B cell (primary cell): ENCODE results near the gene VLDLR. TPM values are rescaled to one million over a fixed set of nuclear protein-coding genes. Genes with fewer than 3 reads are reported as not detected.

ENCODE experiments used
- ATAC-seq: fragments of 200-7000 bp; cut with Tn5 transposase; one replicate; pipeline ENCODE4 v1.10.0; 2021; ENCODE audit warnings: low read depth, mild to moderate bottlenecking, moderate number of reproducible peaks, moderate library complexity
- CTCF ChIA-PET: fragments of 350-600 bp; sonication (Branson Sonifier 250); formaldehyde crosslinking; loops from one replicate; lab custom pipeline; 2021; ENCODE audit warnings: antibody characterized with exemption, inconsistent platforms; lab: Charles Lee
- POLR2A ChIA-PET: fragments of 350-600 bp; sonication (Branson Sonifier 250); formaldehyde crosslinking; loops from one replicate; lab custom pipeline; 2021; ENCODE audit warnings: antibody characterized with exemption; lab: Charles Lee
- DNase-seq: peaks from one replicate; pipeline ENCODE4 v3.0.0; 2013
- H2AFZ ChIP-seq: 2 replicates; pipeline ENCODE4 v1.6.1; 2012; ENCODE audit warnings: mild to moderate bottlenecking, low read depth, low read length; ENCODE audit not compliant: insufficient read depth, poor library complexity, severe bottlenecking
- H3K27ac ChIP-seq, 2 donors: 1 replicate in 1 of 2; 2 replicates in 1 of 2; pipeline ENCODE4 v1.5.1; 2012 to 2013; ENCODE audit warnings: low read length in 2 of 2, mild to moderate bottlenecking in 2 of 2, moderate library complexity in 1 of 2
- H3K27me3 ChIP-seq, 4 experiments: fragments of 200-600 bp in 1 of 4; sonication (generic) in 1 of 4; replicated peaks in 1 of 4; 1 replicate in 2 of 4; 2 replicates in 2 of 4; pipeline versions ENCODE4 v1.6.1 to v1.7.0; 2013 to 2016; ENCODE audit warnings: low read length in 3 of 4, mild to moderate bottlenecking in 2 of 4, mixed read lengths in 1 of 4, moderate library complexity in 1 of 4; ENCODE audit not compliant: insufficient read depth in 4 of 4, control insufficient read depth in 3 of 4; ENCODE audit errors: control extremely low read depth in 1 of 4
- H3K36me3 ChIP-seq, 2 experiments: replicated peaks in 1 of 2; 1 replicate in 1 of 2; 2 replicates in 1 of 2; pipeline versions ENCODE4 v1.6.1 to v1.7.1; 2013; ENCODE audit warnings: low read length in 1 of 2; ENCODE audit not compliant: insufficient read depth in 2 of 2, control insufficient read depth in 1 of 2; ENCODE audit errors: control extremely low read depth in 1 of 2, extremely low read depth in 1 of 2
- H3K4me1 ChIP-seq, 2 donors: fragments of 200-600 bp in 1 of 2; sonication (generic) in 1 of 2; 1 replicate in 1 of 2; 2 replicates in 1 of 2; pipeline versions ENCODE4 v1.5.1 to v1.6.1; 2013 to 2017; ENCODE audit warnings: low read length in 2 of 2; ENCODE audit not compliant: control insufficient read depth in 2 of 2, insufficient read depth in 2 of 2
- H3K4me2 ChIP-seq: replicated peaks from 2 replicates; pipeline ENCODE3; 2012; ENCODE audit warnings: mild to moderate bottlenecking, low read depth, low read length; ENCODE audit not compliant: poor library complexity, severe bottlenecking
- H3K4me3 ChIP-seq, 5 experiments: fragments of 200-600 bp in 1 of 5; sonication (generic) in 1 of 5; 1 replicate in 3 of 5; 2 replicates in 2 of 5; pipeline versions ENCODE4 v1.5.1 to v1.7.0; 2011 to 2016; ENCODE audit warnings: low read length in 4 of 5, mild to moderate bottlenecking in 4 of 5, low read depth in 2 of 5, control low read depth in 1 of 5, moderate library complexity in 1 of 5; ENCODE audit not compliant: insufficient read depth in 1 of 5; ENCODE audit errors: control extremely low read depth in 1 of 5, extremely low read depth in 1 of 5
- H3K79me2 ChIP-seq: fragments of 200-600 bp; sonication (generic); one replicate; pipeline ENCODE4 v1.6.0; 2016; ENCODE audit warnings: low read length; ENCODE audit not compliant: control insufficient read depth, insufficient read depth
- H3K9ac ChIP-seq: fragments of 200-600 bp; sonication (generic); 2 replicates; pipeline ENCODE4 v1.6.1; 2017; ENCODE audit warnings: mild to moderate bottlenecking, low read length, moderate library complexity
- H3K9me3 ChIP-seq, 3 donors: one replicate each; pipeline versions ENCODE4 v1.6.1 to v1.7.1; 2013; ENCODE audit warnings: low read length in 2 of 3; ENCODE audit not compliant: control insufficient read depth in 2 of 3, insufficient read depth in 1 of 3; ENCODE audit errors: control extremely low read depth in 1 of 3
- H4K20me1 ChIP-seq: 2 replicates; pipeline ENCODE4 v1.6.0; 2012; ENCODE audit warnings: mild to moderate bottlenecking, low read length; ENCODE audit not compliant: insufficient read depth, control insufficient read depth, poor library complexity, severe bottlenecking
- H3K27ac Mint-ChIP-seq: one replicate; pipeline ENCODE4 v1.8.0; 2021; ENCODE audit warnings: mixed read lengths
- H3K27me3 Mint-ChIP-seq: one replicate; pipeline ENCODE4 v1.8.0; 2021; ENCODE audit warnings: mixed read lengths
- H3K4me1 Mint-ChIP-seq: one replicate; pipeline ENCODE4 v1.8.0; 2021; ENCODE audit warnings: mixed read lengths
- H3K4me3 Mint-ChIP-seq: one replicate; pipeline ENCODE4 v1.8.0; 2021; ENCODE audit warnings: mixed read lengths
- H3K9me3 Mint-ChIP-seq: one replicate; pipeline ENCODE4 v1.8.0; 2022; ENCODE audit warnings: mixed read lengths; ENCODE audit not compliant: insufficient read depth
- EZH2 ChIP-seq: IDR thresholded peaks from 2 replicates; pipeline ENCODE4 v1.6.1; 2012; ENCODE audit warnings: borderline replicate concordance, low read depth, mild to moderate bottlenecking, moderate library complexity, low read length; ENCODE audit not compliant: insufficient read depth, poor library complexity, severe bottlenecking
- WGBS: methylation state at CpG from one replicate; pipeline ENCODE4 v1.1.5; 2013; ENCODE audit warnings: missing lambda C conversion rate; ENCODE audit not compliant: insufficient coverage; 5-methylcytosine and 5-hydroxymethylcytosine counted together
- intact Hi-C: fragments of 100-400 bp; cut with micrococcal nuclease; formaldehyde crosslinking; loops from one replicate; pipeline ENCODE4 v1.10.0; 2022
- polyA plus RNA-seq: library from polyadenylated mRNA; depleted of rRNA; stranded (reverse); fragments of >200 nt; gene quantifications from 2 replicates; pipeline ENCODE4 v1.2.3, GENCODE V29; 2012
- total RNA-seq, 2 donors: library from RNA; stranded (reverse); fragments of 120-200 nt in 1 of 2; gene quantifications; 1 replicate in 1 of 2; 2 replicates in 1 of 2; pipeline versions ENCODE4 v1.2.3 to v1.2.4, GENCODE V29; 2013 to 2022
- TF ChIP-seq, protein P1 (sequence below): fragments of 200-600 bp; IDR thresholded peaks from one replicate; pipeline ENCODE4 v1.8.0; 2022; ENCODE audit warnings: antibody characterized with exemption, mild to moderate bottlenecking

The VLDLR gene
- total and polyA plus RNA-seq, 2 donors (not counting 1 experiment from before 2014, with no cell fraction given), result 0.03 TPM; not detected in 1

DNA sequence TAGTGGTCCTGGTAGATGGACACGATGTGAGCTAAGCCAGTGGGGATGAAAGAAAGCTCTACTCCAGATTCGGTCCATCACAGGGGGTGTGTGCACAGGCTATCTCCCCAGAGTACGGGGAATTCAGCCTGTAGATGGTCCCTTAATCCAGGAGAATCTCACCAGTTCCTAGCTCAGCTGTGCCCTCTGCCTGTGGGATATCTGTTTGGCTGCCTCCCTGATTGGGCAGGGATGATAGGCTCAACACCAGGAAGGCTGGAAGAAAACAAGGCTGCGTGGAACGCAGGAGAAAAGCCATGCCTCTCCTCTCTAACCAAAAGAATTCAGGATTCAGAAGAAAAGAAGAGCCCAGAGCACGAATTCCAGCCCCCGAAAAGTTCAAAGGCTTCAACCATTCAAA is 40.9 kb downstream of the VLDLR start:
- Mint-ChIP-seq H3K27me3 (peaks cover 31% of the 10 kb centered on the region), H3K4me1 (peaks cover 3% of the 10 kb centered on the region), H3K27ac (no peak overlapping the region), H3K9me3 (peaks cover 4% of the 10 kb centered on the region), H3K4me3 (no peak overlapping the region)
- no peak overlapping the region for H3K4me3 ChIP-seq
- peaks cover 0 to 10% (median 3%) of the 10 kb centered on the region in 3 donors for H3K9me3 ChIP-seq
- no peaks in the 10 kb centered on the region for H3K4me1 ChIP-seq
- H4K20me1 ChIP-seq, result no peaks in the 10 kb centered on the region
- TF ChIP-seq, protein P1, sequence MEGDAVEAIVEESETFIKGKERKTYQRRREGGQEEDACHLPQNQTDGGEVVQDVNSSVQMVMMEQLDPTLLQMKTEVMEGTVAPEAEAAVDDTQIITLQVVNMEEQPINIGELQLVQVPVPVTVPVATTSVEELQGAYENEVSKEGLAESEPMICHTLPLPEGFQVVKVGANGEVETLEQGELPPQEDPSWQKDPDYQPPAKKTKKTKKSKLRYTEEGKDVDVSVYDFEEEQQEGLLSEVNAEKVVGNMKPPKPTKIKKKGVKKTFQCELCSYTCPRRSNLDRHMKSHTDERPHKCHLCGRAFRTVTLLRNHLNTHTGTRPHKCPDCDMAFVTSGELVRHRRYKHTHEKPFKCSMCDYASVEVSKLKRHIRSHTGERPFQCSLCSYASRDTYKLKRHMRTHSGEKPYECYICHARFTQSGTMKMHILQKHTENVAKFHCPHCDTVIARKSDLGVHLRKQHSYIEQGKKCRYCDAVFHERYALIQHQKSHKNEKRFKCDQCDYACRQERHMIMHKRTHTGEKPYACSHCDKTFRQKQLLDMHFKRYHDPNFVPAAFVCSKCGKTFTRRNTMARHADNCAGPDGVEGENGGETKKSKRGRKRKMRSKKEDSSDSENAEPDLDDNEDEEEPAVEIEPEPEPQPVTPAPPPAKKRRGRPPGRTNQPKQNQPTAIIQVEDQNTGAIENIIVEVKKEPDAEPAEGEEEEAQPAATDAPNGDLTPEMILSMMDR, result no peak
- TF ChIP-seq EZH2, result no peak
- POLR2A ChIA-PET, result no interaction called here
- no peak overlapping the region for H3K9ac ChIP-seq
- DNase-seq (no peak), ATAC-seq (no peak)
- CTCF ChIA-PET, result no interaction called here
- intact Hi-C loops, result no loop called here
- H3K36me3 ChIP-seq, result no peaks in the 10 kb centered on the region
- 98% methylated on average over 5 of the region's 7 CpGs for WGBS
- H3K27me3 ChIP-seq, result peaks cover 0 to 6% (median 0%) of the 10 kb centered on the region in 4 experiments
- H2AFZ ChIP-seq, result no peak overlapping the region
- H3K4me2 ChIP-seq, result no peak overlapping the region
- no peak overlapping the region for H3K27ac ChIP-seq
- no peaks in the 10 kb centered on the region for H3K79me2 ChIP-seq

DNA sequence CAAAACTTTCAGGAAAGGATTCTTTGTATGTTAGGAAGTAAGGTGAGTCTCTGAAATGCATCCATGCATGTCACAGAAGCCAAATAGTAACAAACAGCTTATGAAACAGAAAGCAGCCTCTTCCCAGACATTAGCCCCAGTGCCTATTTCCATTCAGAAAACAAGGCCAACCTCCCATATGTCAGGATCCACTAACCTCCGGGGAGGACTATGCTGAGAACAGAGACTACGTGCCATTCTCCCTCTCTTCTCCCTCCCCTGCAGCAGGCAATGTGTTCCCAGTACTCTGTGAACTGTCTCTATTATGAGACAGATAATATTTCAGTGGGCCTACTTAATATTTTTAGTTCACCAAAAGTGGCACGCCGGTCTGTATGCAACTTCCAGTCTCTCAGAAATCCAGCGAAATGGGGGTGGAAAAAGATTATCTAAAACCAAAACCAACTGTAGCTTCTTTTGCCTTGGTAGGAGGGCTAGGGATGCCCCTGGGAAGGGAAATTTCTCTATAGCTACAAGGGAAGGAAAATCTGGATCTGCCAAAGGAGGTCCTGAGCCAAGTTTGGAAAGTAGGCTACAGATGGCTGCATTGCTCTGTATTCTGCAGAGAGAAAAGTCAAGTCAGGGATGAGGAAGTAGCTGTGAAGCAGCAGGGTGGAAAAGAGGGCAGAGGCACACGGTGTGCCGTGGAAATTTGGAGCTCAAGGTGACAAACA is 42.0 kb downstream of the VLDLR start:
- intact Hi-C loops, result no loop called here
- no peak for TF ChIP-seq EZH2
- TF ChIP-seq, protein P1, result no peak
- Histone ChIP-seq H3K4me1 (no peaks in the 10 kb centered on the region), H3K4me2 (no peak overlapping the region), H4K20me1 (no peaks in the 10 kb centered on the region), H3K36me3 (no peaks in the 10 kb centered on the region), H3K79me2 (no peaks in the 10 kb centered on the region), H2AFZ (no peak overlapping the region), H3K27me3 (peaks cover 0 to 6% (median 0%) of the 10 kb centered on the region in 4 experiments), H3K27ac (no peak overlapping the region), H3K4me3 (no peak overlapping the region), H3K9me3 (peaks cover 0 to 10% (median 3%) of the 10 kb centered on the region in 3 donors), H3K9ac (no peak overlapping the region)
- H3K27ac Mint-ChIP-seq, result no peak overlapping the region
- peaks cover 4% of the 10 kb centered on the region for H3K9me3 Mint-ChIP-seq
- no peak overlapping the region for H3K4me3 Mint-ChIP-seq
- H3K4me1 Mint-ChIP-seq, result no peaks in the 10 kb centered on the region
- ATAC-seq (no peak), DNase-seq (no peak)
- CTCF ChIA-PET, result no interaction called here
- peaks cover 26% of the 10 kb centered on the region for H3K27me3 Mint-ChIP-seq
- POLR2A ChIA-PET, result no interaction called here
- 73% methylated on average over 2 of the region's 7 CpGs for WGBS
